GM19324 (cell line): ENCODE measurements around the gene CCDC57.
A peak's percentile ranks its signal among the peaks of the same experiment; 100 is the strongest.
"Not testable (repeated sequence)": the region's sequence is repeated elsewhere in the genome, so short reads cannot be mapped to it uniquely, and the experiment has no call there.

Experiments used
- ATAC-seq: cut with Tn5 transposase; IDR thresholded peaks from one replicate; pipeline ENCODE4 v1.9.1; 2021; ENCODE audit warnings: mild to moderate bottlenecking, moderate library complexity; ENCODE audit not compliant: unreplicated experiment, low FRiP score

CCDC57 gene

DNA sequence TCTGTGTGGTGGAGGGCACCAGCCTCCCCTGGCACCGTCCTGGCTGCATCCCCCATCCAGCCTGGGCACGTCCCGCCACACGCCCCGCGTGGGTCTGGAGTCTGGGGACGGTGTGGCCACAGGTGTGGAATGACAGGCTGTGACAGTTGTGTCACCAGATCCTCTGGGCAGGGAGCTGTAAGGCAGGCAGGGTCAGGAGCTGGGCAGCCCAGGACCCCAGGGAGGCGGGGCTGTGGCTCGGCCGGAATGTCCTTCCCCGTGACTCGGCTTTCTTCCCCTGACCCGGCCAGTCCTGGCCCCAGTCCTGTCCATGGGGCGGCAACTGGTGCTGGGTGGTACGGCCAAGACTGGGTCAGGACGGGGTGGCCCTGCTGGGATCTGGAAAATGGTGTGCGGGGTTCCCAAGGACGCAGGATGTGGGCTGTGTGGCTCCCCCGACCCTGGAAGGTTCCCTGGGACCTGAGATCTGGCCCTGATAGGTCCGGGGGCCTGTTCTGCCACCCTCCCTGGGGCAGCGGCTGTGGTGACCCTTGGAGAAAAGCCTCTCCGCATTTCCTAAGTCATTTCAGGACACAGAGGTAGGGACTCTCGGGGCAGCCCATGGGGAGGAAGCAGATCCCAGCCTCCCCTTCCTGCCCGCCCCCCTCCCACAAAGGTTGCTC, 12.9 kb upstream of the CCDC57 start:
- ATAC-seq: no peak

DNA sequence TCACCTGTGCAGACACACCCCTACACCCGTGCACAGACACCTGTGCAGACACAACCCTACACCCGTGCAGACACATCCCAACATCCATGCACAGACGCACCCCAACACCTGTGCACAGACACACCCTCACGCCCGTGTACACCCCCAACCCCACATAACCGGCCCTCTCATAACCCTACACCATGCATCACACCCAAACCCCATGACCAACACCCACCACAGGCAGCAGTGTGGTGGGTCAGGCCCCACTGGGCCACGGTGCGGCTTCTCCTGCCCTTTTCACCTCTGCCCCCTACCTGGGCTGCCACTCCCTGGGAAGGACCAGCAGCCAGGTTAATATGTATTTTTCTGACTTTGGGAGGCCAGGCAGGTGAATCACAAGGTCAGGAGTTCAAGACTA, 12.0 kb upstream of the CCDC57 start:
- ATAC-seq: no peak

DNA sequence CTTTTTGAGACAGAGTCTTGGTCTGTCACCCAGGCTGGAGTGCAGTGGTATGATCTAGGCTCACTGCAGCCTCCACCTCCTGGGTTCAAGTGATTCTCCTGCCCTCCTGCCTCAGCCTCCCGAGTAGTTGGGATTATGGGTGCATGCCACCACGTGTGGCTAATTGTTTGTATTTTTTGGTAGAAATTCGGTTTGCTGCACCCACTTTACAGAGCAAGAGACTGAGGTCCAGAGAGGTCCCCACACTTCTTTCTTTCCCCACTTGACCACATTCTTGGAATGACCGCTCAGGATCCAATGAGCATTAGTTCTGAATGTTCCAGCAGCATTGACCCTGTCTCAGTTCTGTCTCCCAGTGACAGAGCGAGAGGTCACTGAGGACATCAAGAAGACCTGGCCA, 10.9 kb upstream of the CCDC57 start:
- ATAC-seq: no peak

DNA sequence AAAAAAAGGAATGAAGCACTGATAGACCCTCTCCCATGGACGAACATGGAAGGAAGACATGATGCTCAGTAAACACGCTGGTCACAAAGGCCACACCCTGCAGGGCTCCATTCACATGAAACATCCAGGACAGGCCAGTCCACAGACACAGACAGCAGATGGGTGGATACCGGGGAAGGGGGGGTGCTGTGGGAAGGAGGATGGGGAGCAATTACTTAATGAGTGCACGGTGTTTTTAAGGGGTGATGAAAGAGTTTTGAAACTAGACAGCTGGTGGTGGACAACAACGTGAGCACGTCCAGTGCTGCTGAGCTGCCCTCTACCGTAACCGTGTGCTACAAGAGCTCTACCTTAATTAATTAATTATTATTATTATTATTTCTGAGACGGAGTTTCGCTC, 10.2 kb upstream of the CCDC57 start:
- ATAC-seq: no peak

DNA sequence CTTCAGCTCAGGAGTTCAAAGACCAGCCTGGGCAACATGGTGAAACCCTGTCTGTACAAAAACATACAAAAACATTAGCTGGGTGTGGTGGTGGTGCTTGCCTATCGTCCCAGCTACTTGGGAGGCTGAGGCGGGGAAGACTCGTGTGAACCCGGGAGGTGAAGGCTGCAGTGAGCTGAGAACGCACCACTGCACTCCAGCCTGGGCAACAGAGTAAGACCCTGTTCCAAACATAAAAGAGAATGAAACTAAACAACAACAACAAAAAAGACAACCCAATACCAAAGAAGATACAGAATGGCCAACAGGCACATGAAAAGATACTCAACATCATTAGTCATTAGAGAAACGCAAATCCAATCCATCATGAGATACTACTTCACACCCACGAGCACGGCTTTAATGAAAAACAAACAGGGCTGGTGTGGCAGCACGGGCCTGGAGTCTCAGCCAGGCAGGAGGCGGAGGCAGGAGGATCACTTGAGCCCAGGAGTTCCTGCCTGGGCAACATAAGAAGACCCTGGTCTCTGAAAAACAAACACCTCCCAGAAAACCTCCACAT, 8.8 kb upstream of the CCDC57 start:
- ATAC-seq: no peak

DNA sequence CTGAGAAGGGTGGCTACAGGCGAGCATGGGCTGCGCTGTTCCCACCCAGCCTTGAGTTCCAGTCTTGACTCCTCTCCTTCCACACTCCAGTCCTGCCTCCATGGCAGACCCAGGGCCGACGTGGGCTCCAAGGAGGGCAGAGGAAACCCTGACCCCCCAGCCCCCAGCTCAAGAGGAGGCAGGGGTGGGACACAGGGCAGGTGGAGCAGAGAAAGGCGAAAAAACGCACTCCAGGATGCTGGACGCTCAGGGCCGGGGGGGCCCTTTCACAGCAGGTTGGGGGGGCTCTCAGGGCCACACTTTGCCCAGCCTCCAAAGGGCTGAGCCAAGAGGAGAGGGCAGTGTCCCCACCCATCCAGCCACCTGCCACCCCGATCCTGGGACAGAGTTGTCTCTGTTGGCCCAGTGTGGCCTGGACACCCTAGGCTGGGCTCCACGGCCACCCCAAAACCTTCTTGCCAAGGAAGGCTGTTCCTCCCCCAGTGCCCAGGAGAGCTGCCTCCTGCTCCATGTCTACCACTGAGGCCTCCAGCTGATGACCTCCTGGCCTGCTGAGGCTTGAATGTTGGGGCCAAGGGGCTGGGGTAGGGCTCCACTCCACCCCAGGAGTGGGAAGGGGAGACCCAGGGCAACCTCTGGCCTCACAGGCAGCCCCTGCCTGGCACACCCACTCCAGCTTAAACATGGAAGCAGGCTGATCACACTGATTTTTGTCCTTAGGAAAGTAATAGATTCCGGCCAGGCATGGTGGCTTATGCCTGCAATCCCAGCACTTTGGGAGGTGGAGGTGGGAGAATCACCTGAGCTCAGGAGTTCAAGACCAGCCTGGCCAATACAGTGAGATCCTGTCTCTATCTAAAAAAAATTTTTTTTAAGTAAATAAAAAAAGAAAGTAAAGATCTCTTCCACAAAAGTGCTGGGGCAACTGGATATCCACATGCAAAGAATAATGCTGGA, 7.4 kb upstream of the CCDC57 start:
- ATAC-seq: no peak

DNA sequence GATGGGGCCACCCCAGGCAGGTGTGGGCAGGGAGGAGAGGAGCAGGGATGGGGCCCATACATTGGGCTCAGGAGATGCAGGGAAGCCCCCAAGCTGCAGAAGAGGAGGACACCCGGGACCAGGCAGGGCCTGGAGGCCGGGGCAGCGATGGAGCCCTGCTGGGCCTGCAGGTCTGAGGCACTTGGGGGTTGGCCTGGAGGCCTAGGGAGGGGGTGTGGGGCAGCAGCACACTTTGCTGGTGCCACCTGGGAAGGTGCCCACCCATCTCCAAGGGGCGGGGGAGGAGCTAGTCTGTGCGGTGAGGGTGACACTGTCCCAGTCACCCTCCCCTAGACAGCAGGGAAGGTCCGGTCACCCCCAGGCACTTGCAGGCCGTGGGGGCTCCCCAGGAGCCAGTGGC, 6.4 kb upstream of the CCDC57 start:
- ATAC-seq: no peak

DNA sequence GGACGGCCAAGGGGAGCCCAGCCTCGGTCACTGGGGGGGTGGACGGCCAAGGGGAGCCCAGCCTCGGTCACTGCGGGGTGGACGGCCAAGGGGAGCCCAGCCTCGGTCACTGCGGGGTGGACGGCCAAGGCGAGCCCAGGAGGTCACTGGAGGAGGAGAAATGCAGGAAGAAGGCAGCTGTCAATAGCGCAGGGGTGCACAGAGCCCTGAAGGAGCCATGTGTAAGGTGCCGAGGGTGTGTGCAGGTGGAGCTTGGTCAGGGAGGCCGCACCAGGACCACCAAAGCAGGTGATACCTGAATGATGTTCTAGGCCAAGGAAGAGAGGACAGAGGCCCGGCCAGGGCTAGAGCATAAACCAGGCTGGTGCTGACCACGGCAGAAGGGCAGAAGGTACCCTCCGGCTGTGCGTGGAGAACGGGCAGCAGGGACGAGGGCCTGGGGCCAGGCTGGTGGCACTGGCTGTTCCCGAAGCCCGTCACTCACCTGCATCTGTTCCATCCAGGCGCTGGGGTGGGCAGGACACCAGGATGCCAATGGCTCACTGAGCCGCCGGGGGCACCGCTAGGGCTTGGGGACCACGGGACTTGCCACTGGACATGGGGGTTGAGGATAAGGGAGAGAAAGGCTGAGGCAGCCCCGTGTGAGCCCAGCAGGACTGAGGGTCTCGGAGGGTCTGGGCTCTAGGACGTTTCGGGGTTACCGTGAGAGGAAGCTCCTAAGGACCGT, 5.9 kb upstream of the CCDC57 start:
- ATAC-seq: no peak

DNA sequence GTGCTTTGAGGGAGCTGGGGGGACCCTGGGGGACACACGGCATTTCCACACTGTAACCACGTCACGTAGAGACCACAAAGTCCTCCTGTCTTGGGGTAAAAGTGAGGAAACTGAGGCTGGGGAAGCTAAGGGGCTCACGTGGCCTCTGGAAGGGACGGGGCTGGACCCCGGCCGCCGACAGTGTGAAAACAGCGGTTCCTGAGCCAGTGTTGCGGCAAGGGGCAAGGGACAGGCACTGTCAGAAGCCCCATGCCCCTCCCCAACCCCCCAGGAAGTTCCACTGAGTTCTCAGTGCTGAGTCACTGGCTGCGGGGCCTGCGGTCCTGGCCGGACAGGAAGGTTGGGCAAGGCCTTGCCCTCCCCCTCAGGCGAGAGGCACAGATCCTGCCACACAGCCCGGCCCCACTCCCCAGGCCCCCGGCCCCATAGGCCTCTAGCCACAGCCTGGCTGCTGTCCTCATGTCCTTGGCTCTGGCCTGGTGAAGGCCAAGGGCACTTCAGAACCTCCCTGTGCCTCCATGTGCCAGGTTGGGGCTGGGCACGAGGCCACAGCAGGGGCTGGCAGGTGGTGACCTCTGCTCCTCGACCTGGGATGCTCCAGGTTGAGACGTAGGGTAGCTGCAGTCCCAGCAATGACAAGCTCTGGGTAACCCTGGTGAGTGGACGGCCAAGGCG, 5.0 kb upstream of the CCDC57 start:
- ATAC-seq: no peak

DNA sequence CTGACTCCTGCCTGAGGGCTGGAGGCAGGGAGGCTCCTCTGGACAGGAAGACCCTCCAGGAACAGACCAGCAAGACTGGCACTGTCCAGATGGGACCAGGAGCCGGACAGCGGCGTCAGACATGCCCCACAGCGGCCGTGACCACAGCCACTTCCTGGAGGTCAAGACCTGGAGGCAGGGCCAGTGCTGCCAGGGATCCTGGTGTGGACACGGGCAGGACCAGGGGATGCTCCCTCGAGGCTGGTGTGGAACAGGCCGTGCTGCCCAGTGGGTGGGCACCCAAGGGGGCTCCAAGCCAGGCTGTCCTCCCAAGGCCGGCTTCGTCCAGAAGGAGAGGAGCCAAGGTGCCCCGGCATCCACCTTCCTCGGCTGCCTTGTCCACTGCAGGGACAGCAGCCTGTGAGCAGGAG, 4.5 kb upstream of the CCDC57 start:
- ATAC-seq: no peak

DNA sequence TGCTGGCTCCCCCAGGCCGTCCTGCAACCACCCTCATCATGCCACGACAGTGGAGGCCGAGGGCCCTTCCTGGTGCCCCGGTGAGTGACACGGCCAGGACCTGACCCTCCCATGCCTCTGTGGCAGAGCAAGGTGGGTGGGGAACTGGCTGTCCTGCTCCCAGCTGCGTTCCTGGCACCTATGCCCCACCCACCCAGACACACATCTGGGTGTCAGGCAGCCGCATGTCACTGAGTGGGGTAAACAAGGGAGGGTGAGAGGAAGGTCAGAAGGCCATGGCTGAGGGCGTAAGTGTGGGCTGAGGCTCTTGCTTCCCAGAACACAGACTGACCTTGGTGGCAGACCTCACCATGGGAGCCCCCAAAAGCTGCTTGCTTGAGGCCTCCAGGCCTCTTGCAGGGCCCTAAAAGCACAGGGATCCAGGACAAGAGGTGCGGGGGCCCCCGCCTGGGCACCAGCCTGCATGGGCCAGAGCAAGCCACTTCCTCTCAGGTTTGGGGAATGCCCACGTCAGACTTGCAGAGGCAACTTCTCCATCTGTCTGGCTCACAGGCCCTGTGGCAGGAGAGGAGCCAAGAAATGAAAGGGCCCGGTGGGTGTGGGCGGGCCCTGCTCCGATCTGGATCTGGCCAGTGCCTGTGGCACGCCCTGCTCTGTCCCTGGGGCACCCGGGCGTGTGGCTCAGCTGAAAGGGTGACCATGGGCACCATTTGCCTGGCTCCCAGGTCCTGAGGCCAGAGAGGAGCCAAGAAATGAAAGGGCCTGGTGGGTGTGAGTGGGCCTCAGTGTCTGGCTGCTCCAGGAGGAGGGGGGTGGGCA, 3.9 kb upstream of the CCDC57 start:
- ATAC-seq: no peak

DNA sequence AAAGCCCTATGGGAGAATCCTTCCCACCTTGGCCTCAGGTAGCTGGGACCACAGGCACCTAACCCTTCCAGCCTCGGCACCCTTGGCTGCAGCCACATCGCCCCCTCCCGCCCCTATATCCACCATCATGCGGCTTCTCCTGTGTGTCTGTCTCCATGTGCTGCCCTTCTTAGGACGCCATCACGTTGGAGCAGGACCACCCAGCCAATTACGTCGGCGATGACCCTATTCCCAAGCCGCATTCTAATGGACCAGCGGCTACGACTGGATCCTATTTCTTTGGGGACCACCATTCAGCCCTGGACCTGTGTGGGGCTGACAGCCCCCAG, 3.3 kb upstream of the CCDC57 start:
- no peak for ATAC-seq

DNA sequence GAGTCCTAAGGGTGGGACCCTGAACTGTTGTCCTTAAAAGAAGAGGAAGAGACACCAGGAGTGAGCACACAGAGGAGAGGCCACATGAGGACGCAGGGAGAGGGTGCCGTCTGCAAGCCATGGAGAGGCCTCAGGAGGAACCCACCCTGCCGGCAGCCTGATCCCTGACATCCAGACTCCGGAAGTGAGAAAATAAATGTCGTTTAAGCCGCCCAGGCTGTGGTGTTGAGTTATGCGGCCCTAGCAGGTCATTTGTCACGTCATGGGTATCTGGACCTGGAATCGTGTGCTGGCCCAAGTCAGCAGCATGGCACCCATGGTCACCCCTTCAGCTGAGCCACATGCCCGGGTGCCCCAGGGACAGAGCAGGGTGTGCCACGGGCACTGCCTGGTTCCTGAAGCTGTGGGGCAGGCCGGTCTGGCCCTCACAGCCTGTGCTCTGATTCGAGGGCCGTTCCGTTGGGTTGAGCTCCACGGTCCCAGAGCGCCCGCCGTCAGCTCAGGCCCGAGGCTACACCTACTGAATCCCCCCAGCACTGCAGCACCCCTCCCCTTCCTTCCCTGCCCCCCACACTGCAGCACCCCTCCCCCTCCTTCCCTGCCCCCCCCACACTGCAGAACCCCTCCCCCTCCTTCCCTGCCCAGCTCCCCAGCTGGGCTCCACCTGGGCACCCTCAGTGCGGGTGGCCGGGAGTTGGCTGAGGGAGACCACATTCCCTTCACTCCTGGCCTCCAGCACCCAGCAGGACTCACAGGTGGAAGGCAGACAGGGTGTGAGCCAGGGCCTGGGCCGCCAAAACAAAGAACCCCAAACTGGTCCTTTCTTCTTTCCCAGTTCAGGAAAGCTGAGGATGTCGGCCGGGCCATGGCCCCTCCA, 2.7 kb upstream of the CCDC57 start:
- no peak for ATAC-seq

DNA sequence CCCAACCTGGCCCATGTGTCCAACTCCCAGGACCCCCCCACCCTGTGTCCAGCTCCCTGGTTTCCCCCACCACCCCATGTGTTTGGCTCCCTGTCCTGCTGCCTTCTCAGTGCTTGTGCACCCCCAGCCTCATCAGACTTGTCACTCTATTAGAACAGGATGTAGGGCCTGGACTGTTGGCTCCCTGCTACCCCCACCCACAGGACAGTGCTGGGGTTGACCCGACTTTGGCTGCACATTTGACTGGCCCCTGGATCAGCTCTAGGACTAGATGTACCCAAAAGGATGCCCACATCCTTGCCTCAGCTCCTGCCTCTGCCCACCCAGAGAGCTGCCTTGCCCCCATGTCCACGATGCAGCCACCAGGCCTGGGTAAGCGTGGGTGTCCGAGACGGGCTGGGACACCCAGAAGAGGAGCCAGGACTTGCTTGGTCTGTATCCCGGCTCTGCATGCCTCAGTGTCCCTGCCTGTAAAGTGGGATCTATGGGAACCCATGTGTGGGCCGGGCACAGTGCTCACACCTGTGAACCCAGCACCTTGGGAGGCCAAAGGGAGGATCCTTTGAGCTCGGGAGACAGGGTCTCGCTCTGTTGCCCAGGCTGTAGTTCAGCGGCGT, 1.5 kb upstream of the CCDC57 start:
- ATAC-seq: no peak

DNA sequence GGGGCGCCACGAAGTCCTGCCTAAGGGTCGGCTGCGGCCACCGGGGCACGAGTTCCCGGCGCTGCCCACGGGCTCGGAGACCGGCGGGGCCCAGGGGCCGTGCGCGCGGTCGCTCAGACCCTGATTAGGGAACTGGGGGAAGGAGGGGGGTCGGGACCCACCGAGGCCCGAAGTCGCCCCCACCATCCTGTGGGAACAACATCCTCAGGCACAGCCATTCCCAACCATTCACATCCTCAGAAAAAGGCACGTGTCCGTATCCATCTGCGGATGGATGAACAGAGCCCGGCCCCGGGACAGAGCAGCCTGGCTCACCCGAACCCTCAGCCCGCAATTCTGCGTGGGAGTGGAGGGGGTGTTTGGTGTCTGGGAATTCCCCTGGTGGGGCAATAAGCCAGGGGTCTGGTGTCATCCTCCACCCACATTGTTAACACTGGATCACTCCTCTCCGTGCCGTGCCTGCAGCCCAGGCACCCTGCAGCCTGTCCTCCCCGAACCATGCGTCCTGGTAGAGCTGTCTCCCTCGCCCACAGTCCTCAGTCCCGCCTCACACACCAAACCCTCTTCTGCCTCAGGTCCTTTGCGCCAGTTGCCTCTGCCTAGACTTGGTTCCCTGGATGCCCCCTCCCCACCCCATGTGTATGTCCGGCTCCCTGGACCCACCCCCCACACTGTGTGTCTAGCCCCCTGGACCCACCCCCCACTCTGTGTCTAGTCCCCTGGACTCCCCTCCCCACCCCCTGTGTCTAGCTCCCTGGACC, 789 bp upstream of the CCDC57 start:
- ATAC-seq: peak; percentile 14

DNA sequence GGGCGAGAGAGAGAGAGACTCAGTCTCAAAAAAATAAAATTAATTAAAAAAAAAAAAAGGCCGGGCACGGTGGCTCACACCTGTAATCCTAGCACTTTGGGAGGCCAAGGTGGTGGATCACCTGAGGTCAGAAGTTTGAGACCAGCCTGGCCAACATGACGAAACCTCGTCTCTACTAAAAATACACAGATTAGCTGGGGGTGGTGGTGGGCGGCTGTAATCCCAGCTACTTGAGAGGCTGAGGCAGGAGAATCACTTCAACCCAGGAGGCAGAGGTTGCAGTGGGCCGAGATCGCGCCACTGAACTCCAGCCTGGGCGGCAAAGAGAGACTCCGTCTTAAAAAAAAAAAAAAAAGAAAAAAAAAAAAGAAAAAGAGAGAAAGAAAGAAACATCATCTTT, 2.0 kb downstream of the CCDC57 start:
- ATAC-seq: not testable (repeated sequence)

DNA sequence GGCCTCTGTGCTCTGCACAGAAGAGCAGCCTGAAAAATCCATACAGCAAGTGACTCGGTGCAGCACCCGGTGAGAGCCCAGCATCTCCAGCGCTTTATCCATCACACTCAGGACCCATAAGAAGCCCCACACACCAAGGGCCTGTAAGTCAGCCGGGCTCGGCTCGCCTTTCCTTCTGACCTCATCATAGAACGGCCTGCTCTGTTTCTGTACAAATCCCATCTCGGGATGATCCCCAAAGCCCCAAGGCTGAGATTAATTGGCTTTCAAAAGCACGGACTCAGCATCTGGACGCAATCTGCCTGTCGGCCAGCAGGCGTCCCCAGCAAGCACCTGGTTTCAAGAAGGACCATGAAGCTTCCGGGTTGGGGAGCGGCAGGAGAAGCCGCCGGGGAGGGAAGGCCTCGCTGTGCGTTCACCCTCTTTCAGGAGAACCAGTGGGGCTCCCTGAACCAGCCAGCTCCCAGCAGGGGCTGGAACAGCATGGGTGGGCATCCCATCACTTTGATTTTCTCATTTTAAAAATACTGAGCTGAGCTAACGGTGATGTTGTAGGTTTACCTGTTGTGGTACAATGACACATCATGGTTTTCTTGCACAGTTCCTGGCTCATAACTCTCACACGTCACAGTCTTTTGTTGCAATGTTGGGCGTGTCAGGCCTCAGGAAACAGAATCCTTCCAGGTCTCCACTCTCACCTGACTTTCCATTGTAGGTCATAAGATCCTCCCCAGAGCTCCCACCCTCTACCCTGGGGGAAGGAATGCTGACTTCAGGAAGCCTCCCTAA, 6.7 kb downstream of the CCDC57 start:
- ATAC-seq: peak; percentile 54
